ENCODE data around the gene ZC2HC1B.

DNA sequence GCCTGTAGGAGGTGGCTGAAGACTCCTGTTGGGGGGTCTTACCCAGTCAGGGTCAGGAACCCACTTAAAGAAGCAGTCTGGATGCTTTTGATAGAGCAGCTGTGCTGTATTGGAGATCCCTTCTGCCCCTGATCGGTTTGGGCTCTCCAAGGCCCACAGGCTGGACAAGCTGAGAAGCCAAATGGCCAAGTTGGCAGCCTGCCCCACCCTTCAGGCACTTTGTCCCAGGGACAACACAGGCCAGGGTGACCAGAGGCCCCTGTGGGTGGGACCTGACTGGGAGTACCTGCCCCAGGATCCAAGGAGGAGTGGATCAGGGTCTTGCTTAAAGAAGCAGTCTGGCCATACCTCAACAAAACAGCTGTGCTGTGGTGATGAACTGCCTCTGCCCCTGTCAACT is 48.4 kb downstream of the ZC2HC1B start:
- TF ChIP-seq EZH2 (IDR thresholded peaks at IDR 0.05; ENCODE audit: borderline replicate concordance, low read length): no peak
- TF ChIP-seq, protein P1, sequence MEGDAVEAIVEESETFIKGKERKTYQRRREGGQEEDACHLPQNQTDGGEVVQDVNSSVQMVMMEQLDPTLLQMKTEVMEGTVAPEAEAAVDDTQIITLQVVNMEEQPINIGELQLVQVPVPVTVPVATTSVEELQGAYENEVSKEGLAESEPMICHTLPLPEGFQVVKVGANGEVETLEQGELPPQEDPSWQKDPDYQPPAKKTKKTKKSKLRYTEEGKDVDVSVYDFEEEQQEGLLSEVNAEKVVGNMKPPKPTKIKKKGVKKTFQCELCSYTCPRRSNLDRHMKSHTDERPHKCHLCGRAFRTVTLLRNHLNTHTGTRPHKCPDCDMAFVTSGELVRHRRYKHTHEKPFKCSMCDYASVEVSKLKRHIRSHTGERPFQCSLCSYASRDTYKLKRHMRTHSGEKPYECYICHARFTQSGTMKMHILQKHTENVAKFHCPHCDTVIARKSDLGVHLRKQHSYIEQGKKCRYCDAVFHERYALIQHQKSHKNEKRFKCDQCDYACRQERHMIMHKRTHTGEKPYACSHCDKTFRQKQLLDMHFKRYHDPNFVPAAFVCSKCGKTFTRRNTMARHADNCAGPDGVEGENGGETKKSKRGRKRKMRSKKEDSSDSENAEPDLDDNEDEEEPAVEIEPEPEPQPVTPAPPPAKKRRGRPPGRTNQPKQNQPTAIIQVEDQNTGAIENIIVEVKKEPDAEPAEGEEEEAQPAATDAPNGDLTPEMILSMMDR (conservative IDR thresholded peaks at IDR 0.05 in 1 of 2, IDR thresholded peaks at IDR 0.05 in 1 of 2; ENCODE audit: extremely low read depth in 1 of 2, insufficient read depth in 1 of 2, low read depth in 1 of 2, low read length in 2 of 2): no peak
